Embryonic facial prominence (tissue), 1 donor: ENCODE data around the gene MDK.

ENCODE experiments used
- DNase-seq: peaks from one replicate; pipeline ENCODE4 v3.0.0-alpha.2; 2016; ENCODE audit errors: extremely low spot score

MDK gene

GRCh38 chr11:46381048-46381818, at the start of gene MDK:
Gene MDK (plus strand): TSS chr11:46381669. CDS start chr11:46382058, 389 bp downstream.
- peak; percentile 53 for DNase-seq

- DNase-seq = no peak
Observed at GRCh38 chr11:46332093-46332567, 49.3 kb upstream of the MDK start.

- no peak for DNase-seq
Observed at GRCh38 chr11:46332568-46333393, 48.7 kb upstream of the MDK start.

- DNase-seq = no peak
Observed at GRCh38 chr11:46333394-46333947, 48.0 kb upstream of the MDK start.

GRCh38 chr11:46334211-46334610, 47.3 kb upstream of the MDK start:
- DNase-seq = no peak

- no peak for DNase-seq
Observed at GRCh38 chr11:46335271-46335670, 46.2 kb upstream of the MDK start.

GRCh38 chr11:46335890-46336562, 45.4 kb upstream of the MDK start:
- no peak for DNase-seq

GRCh38 chr11:46336563-46337180, 44.8 kb upstream of the MDK start:
- no peak for DNase-seq

- DNase-seq = no peak
Observed at GRCh38 chr11:46337626-46338345, 43.7 kb upstream of the MDK start.

GRCh38 chr11:46338636-46338987, 42.9 kb upstream of the MDK start:
- no peak for DNase-seq

- no peak for DNase-seq
Observed at GRCh38 chr11:46338988-46339666, 42.3 kb upstream of the MDK start.

GRCh38 chr11:46339816-46340215, 41.7 kb upstream of the MDK start:
- no peak for DNase-seq

- no peak for DNase-seq
Observed at GRCh38 chr11:46341454-46341853, 40.0 kb upstream of the MDK start.

- DNase-seq = no peak
Observed at GRCh38 chr11:46342239-46342638, 39.2 kb upstream of the MDK start.

GRCh38 chr11:46343520-46343919, 37.9 kb upstream of the MDK start:
- no peak for DNase-seq

GRCh38 chr11:46345131-46345597, 36.3 kb upstream of the MDK start:
- no peak for DNase-seq

- no peak for DNase-seq
Observed at GRCh38 chr11:46345881-46346484, 35.5 kb upstream of the MDK start.

- DNase-seq = no peak
Observed at GRCh38 chr11:46346886-46347636, 34.4 kb upstream of the MDK start, which contains the start of gene DGKZ. Gene DGKZ (plus strand): TSS chr11:46347463. CDS start chr11:46347660, 197 bp downstream.
